Omental fat pad (tissue), 4 donors: ENCODE results near the gene PSME3. TPM values are rescaled to one million over a fixed set of nuclear protein-coding genes. Genes with fewer than 3 reads are reported as not detected.

Source experiments
- ATAC-seq: fragments of 150-250 bp; one replicate; pipeline ENCODE4 v1.9.1; 2016; ENCODE audit warnings: mild to moderate bottlenecking, moderate library complexity; ENCODE audit not compliant: low FRiP score
- DNase-seq: peaks from one replicate; pipeline ENCODE4 v3.0.0-alpha.2; 2019; ENCODE audit warnings: low spot score
- CTCF ChIP-seq, 3 donors: fragments of 450-650 bp; IDR thresholded peaks; one replicate each; pipeline ENCODE4 v1.5.1; 2016 to 2017; ENCODE audit warnings: antibody characterized with exemption in 3 of 3, mild to moderate bottlenecking in 3 of 3, moderate library complexity in 2 of 3
- total RNA-seq, 4 donors: library from RNA; depleted of rRNA; stranded (reverse); fragments of >200 nt; gene quantifications; one replicate each; pipeline ENCODE4 v1.1.0, GENCODE V29; 2016

The PSME3 gene
- total RNA-seq, result 100 to 1,000 TPM in 1 of 4 donors, 10 to 100 TPM in 3; 72.1 to 122 (median 77.8) TPM

- peak; percentile 90 for ATAC-seq
- peak; percentile 75 for DNase-seq
- TF ChIP-seq CTCF (IDR thresholded peaks at IDR 0.05), result no peak
These were observed at the start of gene PSME3 for GRCh38 chr17:42832934-42833766. PSME3 (plus strand) TSS chr17:42833397; CDS start chr17:42833632, 235 bp downstream.

- TF ChIP-seq CTCF (IDR thresholded peaks at IDR 0.05), result no peak
- DNase-seq (no peak), ATAC-seq (no peak)
These were observed 49.4 kb upstream of the PSME3 start for GRCh38 chr17:42783791-42784138.

- ATAC-seq (no peak), DNase-seq (no peak)
- no peak for TF ChIP-seq CTCF (IDR thresholded peaks at IDR 0.05)
These were observed 48.8 kb upstream of the PSME3 start for GRCh38 chr17:42784409-42784808.

- DNase-seq, result no peak
- TF ChIP-seq CTCF (IDR thresholded peaks at IDR 0.05), result no peak
- ATAC-seq, result no peak
These were observed 48.2 kb upstream of the PSME3 start for GRCh38 chr17:42784811-42785592.

GRCh38 chr17:42787266-42787665 lies 45.9 kb upstream of the PSME3 start:
- DNase-seq (no peak), ATAC-seq (no peak)
- no peak for TF ChIP-seq CTCF (IDR thresholded peaks at IDR 0.05)

GRCh38 chr17:42791948-42792347 lies 41.2 kb upstream of the PSME3 start:
- ATAC-seq (no peak), DNase-seq (no peak)
- no peak for TF ChIP-seq CTCF (IDR thresholded peaks at IDR 0.05)
